GM12873 (cell line): Measurements from ENCODE around the gene VCAN.

ENCODE experiments used
- CTCF ChIP-seq: IDR thresholded peaks from 2 replicates; pipeline ENCODE4 v1.5.1; 2012; ENCODE audit warnings: low read depth, mild to moderate bottlenecking, moderate library complexity, low read length, control low read depth; ENCODE audit not compliant: insufficient read depth; ENCODE audit errors: missing control alignments

VCAN gene

GRCh38 chr5:83583859-83584258, 112.3 kb downstream of the VCAN start:
- TF ChIP-seq CTCF: no peak

GRCh38 chr5:83586874-83587776, 115.6 kb downstream of the VCAN start:
- TF ChIP-seq CTCF: no peak

- no peak for TF ChIP-seq CTCF
Observed at GRCh38 chr5:83589786-83590185, 118.2 kb downstream of the VCAN start.

GRCh38 chr5:83590966-83591365, 119.4 kb downstream of the VCAN start:
- no peak for TF ChIP-seq CTCF

GRCh38 chr5:83595217-83595616, 123.7 kb downstream of the VCAN start:
- no peak for TF ChIP-seq CTCF

- peak; percentile 67 for TF ChIP-seq CTCF
Observed at GRCh38 chr5:83608122-83608521, 136.6 kb downstream of the VCAN start.

GRCh38 chr5:83614841-83615240, 143.3 kb downstream of the VCAN start:
- no peak for TF ChIP-seq CTCF
